Neuron (in vitro differentiated cells): ENCODE results near the gene GTF3C1.

Source experiments
- H2AFZ ChIP-seq: one replicate; pipeline ENCODE4 v1.6.1; 2013; ENCODE audit warnings: low read depth, mild to moderate bottlenecking, inconsistent platforms, low read length, moderate library complexity
- H3K27me3 ChIP-seq: one replicate; pipeline ENCODE4 v1.6.1; 2013; ENCODE audit warnings: low read length; ENCODE audit not compliant: insufficient read depth
- H3K36me3 ChIP-seq: one replicate; pipeline ENCODE4 v1.6.1; 2013; ENCODE audit warnings: low read length; ENCODE audit not compliant: insufficient read depth
- H3K4me1 ChIP-seq: one replicate; pipeline ENCODE4 v1.6.1; 2013; ENCODE audit warnings: low read length; ENCODE audit not compliant: insufficient read depth
- H3K4me3 ChIP-seq: 2 replicates; pipeline ENCODE4 v1.5.1; 2013; ENCODE audit warnings: mild to moderate bottlenecking, low read length, moderate library complexity
- H3K9me3 ChIP-seq: one replicate; pipeline ENCODE4 v1.6.1; 2013; ENCODE audit warnings: low read length

Gene GTF3C1

GRCh38 chr16:27505297-27506236 is 44.1 kb downstream of the GTF3C1 start:
- Histone ChIP-seq H3K4me3 (no peak overlapping the region), H3K4me1 (no peaks in the 10 kb centered on the region), H3K36me3 (peaks cover 90% of the 10 kb centered on the region), H3K9me3 (no peaks in the 10 kb centered on the region), H2AFZ (no peak overlapping the region), H3K27me3 (no peaks in the 10 kb centered on the region)

- H3K27me3 ChIP-seq: no peaks in the 10 kb centered on the region
- no peak overlapping the region for H3K4me3 ChIP-seq
- H3K4me1 ChIP-seq: no peaks in the 10 kb centered on the region
- H3K36me3 ChIP-seq: peaks cover 97% of the 10 kb centered on the region
- no peak overlapping the region for H2AFZ ChIP-seq
- no peaks in the 10 kb centered on the region for H3K9me3 ChIP-seq
These were observed 46.1 kb downstream of the GTF3C1 start for GRCh38 chr16:27503662-27504061.

- no peak overlapping the region for H2AFZ ChIP-seq
- H3K27me3 ChIP-seq: no peaks in the 10 kb centered on the region
- no peaks in the 10 kb centered on the region for H3K4me1 ChIP-seq
- H3K9me3 ChIP-seq: no peaks in the 10 kb centered on the region
- H3K4me3 ChIP-seq: no peak overlapping the region
- H3K36me3 ChIP-seq: peaks cover 94% of the 10 kb centered on the region
These were observed 48.9 kb downstream of the GTF3C1 start for GRCh38 chr16:27500801-27501200.

- H3K27me3 ChIP-seq: no peaks in the 10 kb centered on the region
- H3K9me3 ChIP-seq: no peaks in the 10 kb centered on the region
- H3K4me1 ChIP-seq: no peaks in the 10 kb centered on the region
- H2AFZ ChIP-seq: no peak overlapping the region
- H3K4me3 ChIP-seq: no peak overlapping the region
- peaks cover 92% of the 10 kb centered on the region for H3K36me3 ChIP-seq
These were observed 50.1 kb downstream of the GTF3C1 start for GRCh38 chr16:27499659-27500055.

GRCh38 chr16:27498916-27499658 is 50.6 kb downstream of the GTF3C1 start:
- H2AFZ ChIP-seq: no peak overlapping the region
- H3K4me3 ChIP-seq: no peak overlapping the region
- no peaks in the 10 kb centered on the region for H3K27me3 ChIP-seq
- H3K9me3 ChIP-seq: no peaks in the 10 kb centered on the region
- H3K36me3 ChIP-seq: peaks cover 91% of the 10 kb centered on the region
- no peaks in the 10 kb centered on the region for H3K4me1 ChIP-seq

GRCh38 chr16:27498031-27498825 is 51.5 kb downstream of the GTF3C1 start:
- Histone ChIP-seq H3K27me3 (no peaks in the 10 kb centered on the region), H3K9me3 (no peaks in the 10 kb centered on the region), H2AFZ (no peak overlapping the region), H3K4me3 (no peak overlapping the region), H3K36me3 (peaks cover 89% of the 10 kb centered on the region), H3K4me1 (no peaks in the 10 kb centered on the region)

- Histone ChIP-seq H3K9me3 (no peaks in the 10 kb centered on the region), H3K36me3 (peaks cover 90% of the 10 kb centered on the region), H3K4me1 (no peaks in the 10 kb centered on the region), H3K27me3 (no peaks in the 10 kb centered on the region), H2AFZ (no peak overlapping the region), H3K4me3 (no peak overlapping the region)
These were observed 54.5 kb downstream of the GTF3C1 start for GRCh38 chr16:27495191-27495590.

GRCh38 chr16:27492588-27492979 is 57.1 kb downstream of the GTF3C1 start:
- Histone ChIP-seq H3K36me3 (peaks cover 92% of the 10 kb centered on the region), H3K9me3 (no peaks in the 10 kb centered on the region)

GRCh38 chr16:27491894-27492587 is 57.7 kb downstream of the GTF3C1 start:
- Histone ChIP-seq H3K4me1 (no peaks in the 10 kb centered on the region), H3K4me3 (no peak overlapping the region), H3K9me3 (no peaks in the 10 kb centered on the region), H3K27me3 (no peaks in the 10 kb centered on the region), H3K36me3 (peaks cover 90% of the 10 kb centered on the region), H2AFZ (no peak overlapping the region)

More at GRCh38 chr16:27492588-27492979, 57.1 kb downstream of the GTF3C1 start:
- Histone ChIP-seq H3K4me1 (no peaks in the 10 kb centered on the region), H2AFZ (no peak overlapping the region), H3K4me3 (no peak overlapping the region), H3K27me3 (no peaks in the 10 kb centered on the region)

- no peaks in the 10 kb centered on the region for H3K27me3 ChIP-seq
- no peak overlapping the region for H3K4me3 ChIP-seq
- no peak overlapping the region for H2AFZ ChIP-seq
- no peaks in the 10 kb centered on the region for H3K4me1 ChIP-seq
- peaks cover 94% of the 10 kb centered on the region for H3K36me3 ChIP-seq
- H3K9me3 ChIP-seq: no peaks in the 10 kb centered on the region
These were observed 59.8 kb downstream of the GTF3C1 start for GRCh38 chr16:27489906-27490305.

GRCh38 chr16:27489421-27489820 is 60.3 kb downstream of the GTF3C1 start:
- no peaks in the 10 kb centered on the region for H3K4me1 ChIP-seq
- peaks cover 94% of the 10 kb centered on the region for H3K36me3 ChIP-seq
- H3K27me3 ChIP-seq: no peaks in the 10 kb centered on the region
- H3K4me3 ChIP-seq: no peak overlapping the region
- H3K9me3 ChIP-seq: no peaks in the 10 kb centered on the region
- H2AFZ ChIP-seq: no peak overlapping the region

GRCh38 chr16:27486760-27487159 is 63.0 kb downstream of the GTF3C1 start:
- Histone ChIP-seq H2AFZ (no peak overlapping the region), H3K36me3 (peaks cover 97% of the 10 kb centered on the region), H3K4me3 (no peak overlapping the region), H3K27me3 (no peaks in the 10 kb centered on the region), H3K9me3 (no peaks in the 10 kb centered on the region), H3K4me1 (no peaks in the 10 kb centered on the region)
